Hindlimb muscle (tissue), 1 donor: ENCODE results near the gene BDKRB1. TPM values are rescaled to one million over a fixed set of nuclear protein-coding genes. Genes with fewer than 3 reads are reported as not detected.
"Not testable (repeated sequence)": the region's sequence is repeated elsewhere in the genome, so short reads cannot be mapped to it uniquely, and the experiment has no call there.

ENCODE experiments used
- DNase-seq: peaks from one replicate; pipeline ENCODE4 v3.0.0-alpha.2; 2013
- polyA plus RNA-seq: library from polyadenylated mRNA; unstranded; fragments of 120-200 nt; gene quantifications from one replicate; pipeline ENCODE4 v1.2.1, GENCODE V29; 2013; ENCODE audit not compliant: insufficient read length

BDKRB1 gene
- polyA plus RNA-seq, 1 donor, result 0.94 TPM

GRCh38 chr14:96235426-96235825, 20.6 kb upstream of the BDKRB1 start:
- DNase-seq, result no peak

GRCh38 chr14:96237641-96238040, 18.4 kb upstream of the BDKRB1 start:
- DNase-seq, result no peak

GRCh38 chr14:96238676-96239265, 17.2 kb upstream of the BDKRB1 start:
- DNase-seq, result no peak

GRCh38 chr14:96239711-96240141, 16.3 kb upstream of the BDKRB1 start:
- no peak for DNase-seq

- DNase-seq, result no peak
These were observed 15.4 kb upstream of the BDKRB1 start for GRCh38 chr14:96240641-96241040.

DNA sequence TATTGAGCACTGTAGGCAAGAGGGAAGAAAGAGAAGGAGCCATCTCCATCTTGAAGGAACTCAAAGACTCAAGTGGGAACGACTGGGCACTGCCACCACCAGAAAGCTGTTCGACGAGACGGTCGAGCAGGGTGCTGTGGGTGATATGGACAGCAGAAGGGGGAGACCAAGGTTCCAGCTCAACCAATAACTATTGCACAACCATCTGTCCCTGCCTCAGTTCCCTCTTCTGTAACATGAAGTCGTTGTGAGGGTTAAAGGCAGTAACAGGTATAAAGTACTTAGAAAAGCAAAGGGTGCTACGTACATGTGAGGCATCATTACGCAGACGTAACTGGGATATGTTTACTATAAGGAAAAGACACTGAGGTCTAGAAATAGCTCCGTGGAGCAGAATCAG, 13.9 kb upstream of the BDKRB1 start:
- DNase-seq, result no peak

GRCh38 chr14:96243785-96244184, 12.2 kb upstream of the BDKRB1 start:
- no peak for DNase-seq

GRCh38 chr14:96245074-96245473, 10.9 kb upstream of the BDKRB1 start:
- DNase-seq, result not testable (repeated sequence)

DNA sequence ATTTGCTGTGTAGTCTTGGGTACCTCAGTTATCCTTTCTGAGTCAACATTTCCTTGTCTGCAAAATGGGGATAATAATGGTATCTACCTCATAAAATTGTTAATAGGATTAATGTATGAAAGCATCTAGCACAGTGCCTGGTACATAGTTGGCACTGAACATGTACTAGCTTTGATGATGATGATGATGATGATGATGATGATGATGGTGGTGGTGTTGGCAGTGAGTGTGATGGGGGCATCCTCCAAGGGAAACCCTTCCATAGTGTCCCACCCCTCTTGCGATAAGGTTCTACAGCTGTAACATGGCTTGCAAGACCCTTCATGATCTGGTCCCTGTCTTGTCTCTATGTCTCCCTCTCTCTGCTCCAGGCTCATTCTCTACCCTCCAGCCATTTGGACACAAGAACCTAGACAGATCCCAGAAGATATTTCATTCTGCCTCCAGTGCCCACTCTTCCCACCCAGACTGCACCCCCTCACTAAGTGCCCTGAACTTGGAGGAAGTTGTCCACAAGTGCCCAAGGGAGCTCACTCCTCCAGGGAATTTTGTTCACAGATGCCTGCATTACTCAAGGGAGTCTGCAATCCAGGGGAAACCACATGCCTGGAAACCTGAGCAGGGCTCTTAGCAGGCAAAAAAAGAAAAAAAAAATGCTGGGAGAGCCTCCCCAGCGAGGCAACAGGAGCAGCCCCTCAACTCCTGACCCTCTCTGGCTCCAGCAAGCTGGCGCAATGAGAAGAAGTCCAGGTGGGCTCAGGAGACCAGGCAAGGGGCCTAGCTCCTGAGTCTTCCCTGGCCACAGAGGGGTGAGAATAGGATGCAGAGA, 10.1 kb upstream of the BDKRB1 start:
- DNase-seq, result no peak

- no peak for DNase-seq
These were observed 9.5 kb upstream of the BDKRB1 start for GRCh38 chr14:96246539-96246847.

DNA sequence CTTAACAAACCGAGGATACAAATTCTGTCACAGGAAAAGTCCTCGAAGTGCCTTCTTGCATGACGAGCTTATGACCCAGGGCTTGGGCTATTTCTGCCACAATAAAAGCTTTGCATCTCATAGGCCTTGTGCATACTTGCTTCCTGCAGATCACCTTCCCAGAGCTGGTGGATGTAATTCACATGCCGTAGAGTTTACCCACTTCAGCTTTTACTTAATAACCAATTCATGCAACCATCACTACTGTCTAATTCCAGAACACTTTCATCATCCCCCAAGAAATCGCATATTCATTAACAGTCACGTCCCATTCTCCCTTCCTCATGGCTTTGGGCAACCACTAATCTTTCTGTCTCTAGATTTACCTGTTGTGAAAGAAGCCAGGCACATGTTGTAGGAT, 9.0 kb upstream of the BDKRB1 start:
- no peak for DNase-seq

- no peak for DNase-seq
These were observed 7.0 kb upstream of the BDKRB1 start for GRCh38 chr14:96249029-96249428.

GRCh38 chr14:96250485-96250884, 5.5 kb upstream of the BDKRB1 start:
- DNase-seq, result no peak

- DNase-seq, result no peak
These were observed 4.3 kb upstream of the BDKRB1 start for GRCh38 chr14:96251656-96252155.

- no peak for DNase-seq
These were observed 3.5 kb upstream of the BDKRB1 start for GRCh38 chr14:96252323-96252998.

DNA sequence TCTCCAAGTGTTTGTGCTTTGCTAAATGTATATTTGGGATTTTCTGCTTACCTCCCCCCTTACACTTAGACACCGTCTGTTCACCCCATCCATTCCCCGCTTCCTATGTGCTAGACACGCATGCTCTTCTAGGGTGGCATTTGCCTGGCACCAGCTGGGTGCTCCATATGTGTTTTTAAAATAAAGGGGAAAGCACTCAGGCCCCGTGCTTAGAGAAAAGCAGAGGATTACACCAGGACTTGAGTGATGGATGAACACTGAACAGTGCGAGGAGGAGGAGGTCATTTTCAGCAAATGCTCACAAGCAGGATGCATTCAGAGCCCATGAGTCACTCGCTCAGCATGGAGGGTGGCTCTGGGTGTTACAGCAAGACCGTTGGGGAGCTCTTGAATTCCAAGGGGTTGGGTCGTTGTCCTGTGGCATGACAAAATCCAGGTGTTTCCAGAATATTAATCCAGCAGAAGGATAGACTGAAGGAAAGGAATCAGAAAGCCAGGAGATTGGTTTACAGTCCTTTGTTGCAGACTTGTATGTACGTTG, 2.9 kb upstream of the BDKRB1 start:
- no peak for DNase-seq

DNA sequence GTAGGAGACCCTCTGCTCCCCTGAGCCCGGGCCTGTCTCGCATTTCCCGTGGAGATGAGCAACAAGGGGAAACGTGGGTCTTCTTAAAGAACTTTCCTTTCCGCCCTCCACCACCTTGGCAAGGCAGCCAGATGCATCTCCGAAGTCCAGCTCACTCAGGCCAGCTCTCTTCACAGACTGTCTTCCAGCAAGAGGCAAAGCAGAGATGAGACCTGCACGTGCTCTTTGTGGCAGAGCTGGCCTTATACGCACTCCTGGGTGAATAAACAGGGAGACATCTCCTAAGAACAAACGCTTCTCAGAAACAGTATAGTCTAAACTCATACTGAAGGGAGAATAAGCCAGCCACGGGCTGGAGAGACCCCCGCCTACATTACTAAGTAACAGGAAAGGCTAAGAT, 1.3 kb upstream of the BDKRB1 start:
- no peak for DNase-seq

DNA sequence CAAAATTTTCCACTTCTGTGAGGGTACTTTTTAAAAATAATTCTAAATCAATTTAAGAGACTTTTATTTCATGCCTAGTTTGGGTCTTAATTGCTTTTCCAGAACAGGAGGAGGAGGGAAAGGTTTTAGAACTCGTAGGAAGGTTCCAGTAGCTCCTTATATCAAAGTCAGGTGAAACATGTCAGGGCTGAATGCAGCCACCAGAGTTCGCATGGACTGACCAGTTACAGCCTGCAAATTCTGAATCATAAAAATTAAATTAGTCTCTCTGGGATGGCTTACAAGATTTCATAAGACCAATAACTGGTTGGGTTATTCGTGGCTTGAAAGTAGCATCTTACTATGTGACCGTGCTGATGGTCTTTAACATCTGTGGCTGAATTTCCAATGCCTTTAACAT, 397 bp downstream of the BDKRB1 start:
- no peak for DNase-seq

DNA sequence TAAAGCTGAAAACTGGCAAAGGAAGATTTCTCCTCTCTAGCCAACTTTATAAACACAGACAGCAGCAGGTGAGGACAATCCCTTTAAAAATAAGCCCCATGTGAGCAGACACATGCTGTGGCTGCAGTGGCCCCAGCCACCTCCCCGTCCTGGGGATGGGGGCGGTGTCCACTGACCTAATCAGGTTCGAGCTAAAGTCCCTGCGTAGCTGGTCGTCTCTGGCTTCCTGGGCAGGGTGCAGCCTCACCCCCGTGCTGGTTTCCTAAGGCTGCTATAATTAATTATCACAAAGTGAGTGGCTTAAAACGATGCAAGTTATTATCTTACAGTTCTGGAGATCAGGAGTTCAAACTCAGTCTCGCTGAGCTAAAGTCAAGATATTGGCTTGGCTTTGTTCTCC, 1.0 kb downstream of the BDKRB1 start:
- DNase-seq, result no peak

DNA sequence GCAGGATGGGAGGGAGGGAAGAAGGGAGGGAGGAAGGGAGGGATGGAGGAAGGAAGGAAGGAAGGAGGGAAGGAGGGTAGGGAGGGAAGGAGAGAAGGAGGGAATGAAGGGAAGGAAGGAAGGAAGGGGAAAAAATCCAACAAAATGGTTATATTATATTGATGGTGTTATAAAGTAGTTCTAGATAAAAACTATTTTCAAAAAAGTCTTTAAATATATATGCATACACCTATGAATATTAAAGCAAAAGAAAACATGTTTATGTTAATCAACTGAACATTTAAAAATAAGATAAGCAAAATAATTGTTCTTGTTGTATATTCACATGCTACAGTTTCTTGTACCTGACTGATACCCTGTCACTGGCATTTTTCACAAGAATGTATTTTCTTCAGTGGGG, 1.9 kb downstream of the BDKRB1 start:
- DNase-seq, result no peak

- DNase-seq, result no peak
These were observed 4.4 kb downstream of the BDKRB1 start for GRCh38 chr14:96260341-96260821.

DNA sequence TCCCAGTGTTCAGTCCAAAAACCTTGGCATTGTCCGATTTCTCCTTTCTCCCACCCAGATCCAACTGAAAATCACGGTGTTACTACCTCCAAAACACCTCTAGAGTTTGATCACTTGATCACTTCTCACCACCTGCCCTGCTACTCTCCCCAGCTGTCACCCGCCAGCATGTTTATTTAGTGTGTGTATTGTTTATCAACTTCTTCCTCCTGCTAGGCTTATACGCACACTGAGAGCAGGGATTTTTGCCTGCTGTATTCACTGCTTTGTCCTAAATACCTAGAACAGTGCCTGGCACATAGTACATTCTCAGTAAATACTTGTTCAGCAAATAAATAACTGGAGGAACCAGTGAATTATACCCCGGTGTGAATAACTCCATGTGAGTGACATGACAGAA, 5.0 kb downstream of the BDKRB1 start:
- no peak for DNase-seq
